Nephron progenitor cell (in vitro differentiated cells): Measurements from ENCODE around the gene IFFO2.
A peak's percentile ranks its signal among the peaks of the same experiment; 100 is the strongest.

Experiments
- DNase-seq: peaks from one replicate; pipeline ENCODE4 v3.0.0; 2021
- H3K27ac Mint-ChIP-seq: 2 replicates; pipeline ENCODE4 v1.8.0; 2021; ENCODE audit warnings: mild to moderate bottlenecking, moderate library complexity, mixed read lengths
- H3K27me3 Mint-ChIP-seq: 2 replicates; pipeline ENCODE4 v1.8.0; 2021; ENCODE audit warnings: mild to moderate bottlenecking, low read depth, mixed read lengths; ENCODE audit not compliant: poor library complexity
- H3K36me3 Mint-ChIP-seq: 2 replicates; pipeline ENCODE4 v1.8.0; 2021; ENCODE audit warnings: low read depth, mixed read lengths
- H3K4me1 Mint-ChIP-seq: 2 replicates; pipeline ENCODE4 v1.8.0; 2021; ENCODE audit warnings: mixed read lengths
- H3K4me3 Mint-ChIP-seq: 2 replicates; pipeline ENCODE4 v1.8.0; 2021; ENCODE audit warnings: mild to moderate bottlenecking, moderate library complexity, mixed read lengths
- H3K9me3 Mint-ChIP-seq: 2 replicates; pipeline ENCODE4 v1.8.0; 2021; ENCODE audit warnings: mild to moderate bottlenecking, moderate library complexity, mixed read lengths
- CTCF ChIP-seq: fragments of 200-600 bp; sonication (generic); IDR thresholded peaks from 2 replicates; pipeline ENCODE4 v1.5.0; 2021; ENCODE audit warnings: antibody characterized with exemption

IFFO2 gene

DNA sequence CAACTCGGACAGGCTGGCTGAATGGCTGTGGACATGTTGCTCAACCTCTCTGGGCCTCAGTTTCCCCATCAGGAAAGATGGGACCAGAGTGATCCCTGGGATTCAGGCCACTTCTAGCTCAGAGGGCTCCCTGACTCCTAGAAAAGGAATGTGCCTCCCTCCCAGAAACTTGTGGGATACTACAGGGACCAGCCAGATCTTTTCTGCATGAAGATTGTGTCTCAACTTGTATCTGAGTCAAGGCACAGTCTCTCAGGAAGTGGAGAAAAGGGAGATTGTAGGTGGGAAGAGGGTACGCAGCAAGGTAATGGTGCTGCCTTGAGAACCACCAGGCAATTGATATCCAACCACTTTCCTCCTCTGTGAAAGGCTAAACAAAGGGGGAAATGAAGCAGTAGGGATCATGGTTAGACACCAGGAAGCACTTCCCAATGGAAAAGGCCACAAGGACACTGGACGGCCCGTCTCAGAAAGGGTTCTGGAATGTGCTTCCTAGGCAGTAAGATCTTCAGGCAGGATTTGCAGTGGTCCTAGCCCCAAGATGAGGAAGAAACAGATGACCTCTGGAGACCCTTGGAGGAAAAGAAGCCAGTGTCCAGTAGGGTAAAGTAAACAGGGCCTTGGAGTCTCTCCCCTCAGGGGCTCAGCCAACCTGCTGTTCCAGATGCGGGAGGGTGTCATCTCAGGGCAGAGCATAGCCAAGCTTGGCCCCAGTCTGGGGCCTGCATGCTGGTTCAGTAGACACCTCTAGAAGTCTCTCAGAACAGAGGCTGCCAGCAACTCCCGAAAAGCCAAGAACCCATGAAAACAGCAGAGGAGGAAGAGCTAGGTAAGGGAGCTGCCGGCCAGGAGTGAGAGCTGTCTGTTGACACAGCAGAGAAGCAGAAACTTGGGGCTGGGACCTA, 16.8 kb downstream of the IFFO2 start:
- TF ChIP-seq CTCF: no peak
- H3K27ac Mint-ChIP-seq: peak overlapping the region; percentile 78
- H3K36me3 Mint-ChIP-seq: no peaks in the 10 kb centered on the region
- peaks cover 72% of the 10 kb centered on the region for H3K4me1 Mint-ChIP-seq
- peaks cover 3% of the 10 kb centered on the region for H3K27me3 Mint-ChIP-seq
- no peak for DNase-seq
- H3K9me3 Mint-ChIP-seq: no peaks in the 10 kb centered on the region
- no peak overlapping the region for H3K4me3 Mint-ChIP-seq

- Mint-ChIP-seq H3K36me3 (no peaks in the 10 kb centered on the region), H3K9me3 (no peaks in the 10 kb centered on the region), H3K4me3 (no peak overlapping the region), H3K27me3 (peaks cover 3% of the 10 kb centered on the region), H3K27ac (no peak overlapping the region), H3K4me1 (peaks cover 63% of the 10 kb centered on the region)
- TF ChIP-seq CTCF: no peak
- no peak for DNase-seq
Observed at GRCh38 chr1:18938707-18939070, 17.8 kb downstream of the IFFO2 start.

- peaks cover 58% of the 10 kb centered on the region for H3K4me1 Mint-ChIP-seq
- H3K9me3 Mint-ChIP-seq: no peaks in the 10 kb centered on the region
- TF ChIP-seq CTCF: no peak
- no peaks in the 10 kb centered on the region for H3K36me3 Mint-ChIP-seq
- no peak overlapping the region for H3K27ac Mint-ChIP-seq
- DNase-seq: no peak
- peaks cover 3% of the 10 kb centered on the region for H3K27me3 Mint-ChIP-seq
- no peak overlapping the region for H3K4me3 Mint-ChIP-seq
Observed at GRCh38 chr1:18938008-18938706, 18.3 kb downstream of the IFFO2 start.

- Mint-ChIP-seq H3K4me1 (peaks cover 64% of the 10 kb centered on the region), H3K27me3 (peaks cover 8% of the 10 kb centered on the region), H3K27ac (no peak overlapping the region), H3K9me3 (no peaks in the 10 kb centered on the region), H3K36me3 (no peaks in the 10 kb centered on the region), H3K4me3 (no peak overlapping the region)
- TF ChIP-seq CTCF: no peak
- DNase-seq: no peak
Observed at GRCh38 chr1:18937539-18937938, 18.9 kb downstream of the IFFO2 start.

DNA sequence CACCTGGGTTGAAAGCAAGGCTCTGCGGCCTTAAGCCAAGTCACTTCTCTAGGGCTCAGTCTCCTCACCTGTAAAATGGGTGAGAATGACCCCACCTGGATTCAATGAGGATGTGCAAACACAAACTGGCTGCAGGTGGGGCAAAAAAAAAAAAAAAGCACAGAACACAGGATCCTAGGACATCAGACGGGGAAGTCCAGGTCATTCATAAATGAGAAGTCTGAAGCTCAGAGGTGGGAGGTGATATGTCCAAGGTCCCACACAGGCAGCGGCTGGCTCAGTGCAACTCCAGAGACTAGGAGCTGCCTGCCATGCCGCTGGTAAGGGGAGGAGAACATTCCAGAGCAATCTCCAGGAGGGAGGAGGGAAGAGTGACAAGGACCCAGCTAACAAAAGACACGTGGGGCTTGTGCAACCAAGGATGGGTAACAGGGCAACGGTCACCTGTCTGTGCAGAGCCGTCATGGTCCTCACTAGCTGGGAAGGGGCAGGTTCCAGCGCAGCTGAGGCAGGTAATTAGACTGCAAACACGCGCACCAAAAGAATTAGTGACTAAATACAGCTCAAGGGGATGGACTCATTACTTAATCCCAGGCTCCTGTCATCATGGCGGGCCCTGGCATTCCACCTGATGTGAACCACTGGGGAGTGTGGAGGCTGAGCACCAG, 19.5 kb downstream of the IFFO2 start:
- H3K36me3 Mint-ChIP-seq: no peaks in the 10 kb centered on the region
- H3K27ac Mint-ChIP-seq: no peak overlapping the region
- no peak overlapping the region for H3K4me3 Mint-ChIP-seq
- DNase-seq: no peak
- peaks cover 64% of the 10 kb centered on the region for H3K4me1 Mint-ChIP-seq
- peaks cover 12% of the 10 kb centered on the region for H3K27me3 Mint-ChIP-seq
- TF ChIP-seq CTCF: no peak
- no peaks in the 10 kb centered on the region for H3K9me3 Mint-ChIP-seq
